IMR-90 (cell line): ENCODE data around the gene FLRT1. TPM values are rescaled to one million over a fixed set of nuclear protein-coding genes. Genes with fewer than 3 reads are reported as not detected.

Source experiments
- ATAC-seq: fragments of 200-7000 bp; cut with Tn5 transposase; 2 replicates; pipeline ENCODE4 v1.9.1; 2020; ENCODE audit warnings: low read depth, mild to moderate bottlenecking, moderate library complexity
- BruUV-seq: library from RNA; stranded (reverse); fragments of 400-500 nt; replicated peaks from 2 replicates; lab custom pipeline; 2021; lab: Mats Ljungman, UMichigan
- CTCF ChIA-PET: fragments of 300-600 bp; formaldehyde crosslinking; extraction: SDS; loops from one replicate; lab custom pipeline; 2021; ENCODE audit warnings: antibody characterized with exemption; lab: Yijun Ruan, JAX
- POLR2A ChIA-PET: fragments of 300-600 bp; sonication (Branson Sonifier 250); formaldehyde crosslinking; loops from one replicate; lab custom pipeline; 2022; ENCODE audit warnings: antibody characterized with exemption; ENCODE audit not compliant: unreplicated experiment; lab: Charles Lee
- DNase-seq: peaks from one replicate; pipeline ENCODE4 v3.0.0; 2013
- H2AFZ ChIP-seq: replicated peaks from 2 replicates; pipeline ENCODE3; 2013; ENCODE audit warnings: low read length, mild to moderate bottlenecking; ENCODE audit not compliant: poor library complexity
- H2AK5ac ChIP-seq: 2 replicates; pipeline ENCODE4 v1.6.1; 2013; ENCODE audit warnings: low read depth, low read length, inconsistent platforms
- H2AK9ac ChIP-seq: replicated peaks from 2 replicates; pipeline ENCODE3; 2013; ENCODE audit warnings: mild to moderate bottlenecking, low read depth, low read length, moderate library complexity; ENCODE audit not compliant: poor library complexity
- H2BK120ac ChIP-seq: 2 replicates; pipeline ENCODE4 v1.6.1; 2013; ENCODE audit warnings: low read depth, low read length, inconsistent platforms
- H2BK15ac ChIP-seq: 3 replicates; pipeline ENCODE4 v1.6.1; 2013; ENCODE audit warnings: low read depth, low read length, inconsistent platforms
- H2BK20ac ChIP-seq: 2 replicates; pipeline ENCODE4 v1.6.1; 2013; ENCODE audit warnings: low read depth, mild to moderate bottlenecking, inconsistent platforms, low read length, moderate library complexity
- H2BK5ac ChIP-seq: 2 replicates; pipeline ENCODE4 v1.6.1; 2013; ENCODE audit warnings: mild to moderate bottlenecking, low read depth, low read length, inconsistent platforms; ENCODE audit not compliant: poor library complexity, severe bottlenecking
- H3K14ac ChIP-seq: replicated peaks from 2 replicates; pipeline ENCODE4 v1.6.1; 2013; ENCODE audit warnings: low read depth, low read length, inconsistent platforms
- H3K18ac ChIP-seq: 2 replicates; pipeline ENCODE4 v1.6.1; 2013; ENCODE audit warnings: low read depth, low read length, control low read depth
- H3K23ac ChIP-seq: 2 replicates; pipeline ENCODE4 v1.6.1; 2013; ENCODE audit warnings: low read depth, low read length, inconsistent platforms
- H3K27ac ChIP-seq: 2 replicates; pipeline ENCODE4 v1.5.1; 2013; ENCODE audit warnings: mild to moderate bottlenecking, control low read depth, low read length; ENCODE audit not compliant: insufficient read depth
- H3K27me3 ChIP-seq: 2 replicates; pipeline ENCODE4 v1.6.1; 2013; ENCODE audit warnings: low read length; ENCODE audit not compliant: control insufficient read depth, insufficient read depth
- H3K36me3 ChIP-seq: 2 replicates; pipeline ENCODE4 v1.6.1; 2013; ENCODE audit warnings: low read length, mixed read lengths; ENCODE audit not compliant: control insufficient read depth, insufficient read depth
- H3K4ac ChIP-seq: 2 replicates; pipeline ENCODE4 v1.6.1; 2013; ENCODE audit warnings: low read depth, low read length, inconsistent platforms
- H3K4me1 ChIP-seq: 2 replicates; pipeline ENCODE4 v1.6.1; 2013; ENCODE audit warnings: low read length, mixed read lengths; ENCODE audit not compliant: control insufficient read depth, insufficient read depth
- H3K4me2 ChIP-seq: 2 replicates; pipeline ENCODE4 v1.6.1; 2013; ENCODE audit warnings: low read depth, mild to moderate bottlenecking, control low read depth, low read length, moderate library complexity
- H3K4me3 ChIP-seq: 2 replicates; pipeline ENCODE4 v1.5.1; 2013; ENCODE audit warnings: low read depth, mild to moderate bottlenecking, control low read depth, low read length, moderate library complexity; ENCODE audit not compliant: insufficient read depth
- H3K56ac ChIP-seq: 2 replicates; pipeline ENCODE4 v1.6.1; 2013; ENCODE audit warnings: low read length, inconsistent platforms; ENCODE audit not compliant: insufficient read depth; ENCODE audit errors: extremely low read depth
- H3K79me1 ChIP-seq, 2 experiments: 2 replicates each; pipeline ENCODE4 v1.6.1; 2013; ENCODE audit warnings: low read length in 2 of 2, inconsistent platforms in 1 of 2, low read depth in 1 of 2
- H3K9ac ChIP-seq: 2 replicates; pipeline ENCODE4 v1.6.1; 2013; ENCODE audit warnings: low read depth, low read length, control low read depth
- H3K9me1 ChIP-seq: 2 replicates; pipeline ENCODE4 v1.6.1; 2013; ENCODE audit warnings: low read length, inconsistent platforms; ENCODE audit not compliant: insufficient read depth
- H3K9me3 ChIP-seq: 2 replicates; pipeline ENCODE4 v1.6.1; 2013; ENCODE audit warnings: low read length; ENCODE audit not compliant: control insufficient read depth, insufficient read depth
- H4K20me1 ChIP-seq: 2 replicates; pipeline ENCODE4 v1.6.1; 2013; ENCODE audit warnings: low read length, inconsistent platforms; ENCODE audit not compliant: insufficient read depth
- H4K5ac ChIP-seq: 2 replicates; pipeline ENCODE4 v1.6.1; 2013; ENCODE audit warnings: mild to moderate bottlenecking, low read depth, low read length, control low read depth
- H4K8ac ChIP-seq, 2 experiments: 2 replicates each; pipeline ENCODE4 v1.6.1; 2013; ENCODE audit warnings: low read depth in 2 of 2, low read length in 2 of 2, control low read depth in 1 of 2, inconsistent platforms in 1 of 2
- H4K91ac ChIP-seq: 2 replicates; pipeline ENCODE4 v1.6.1; 2013; ENCODE audit warnings: low read depth, low read length, inconsistent platforms; ENCODE audit not compliant: insufficient read depth
- CEBPB ChIP-seq: IDR thresholded peaks from 2 replicates; pipeline ENCODE4 v1.6.1; 2012; ENCODE audit warnings: low read depth, low read length, improper control_type of control experiment
- CHD1 ChIP-seq: IDR thresholded peaks from 2 replicates; pipeline ENCODE4 v1.6.1; 2012; ENCODE audit warnings: low read depth, low read length, improper control_type of control experiment
- MXI1 ChIP-seq: IDR thresholded peaks from 2 replicates; pipeline ENCODE4 v1.6.1; 2012; ENCODE audit warnings: low read depth, mild to moderate bottlenecking, low read length, moderate library complexity, borderline replicate concordance
- POLR2A ChIP-seq: IDR thresholded peaks from 2 replicates; pipeline ENCODE4 v1.6.1; 2012; ENCODE audit warnings: mild to moderate bottlenecking, low read depth, low read length
- RAD21 ChIP-seq: IDR thresholded peaks from 2 replicates; pipeline ENCODE4 v1.6.1; 2012; ENCODE audit warnings: low read length, improper control_type of control experiment
- RFX5 ChIP-seq: IDR thresholded peaks from 2 replicates; pipeline ENCODE4 v1.8.0; 2012; ENCODE audit warnings: low read depth, mild to moderate bottlenecking, low read length, moderate library complexity
- WGBS, 2 experiments: methylation state at CpG; one replicate each; pipeline versions ENCODE4 v1.1.5 to v1.1.7; 2013; ENCODE audit warnings: missing lambda C conversion rate in 2 of 2; ENCODE audit not compliant: insufficient read length in 1 of 2; ENCODE audit errors: extremely low coverage in 2 of 2; 5-methylcytosine and 5-hydroxymethylcytosine counted together
- dilution Hi-C: fragments of 300-500 bp; cut with HindIII; formaldehyde crosslinking; loops from one replicate; pipeline ENCODE4 v1.14.3; 2018; ENCODE audit warnings: low sequenced_read_pairs; ENCODE audit not compliant: unreplicated experiment
- in situ Hi-C: fragments of 300-500 bp; cut with MboI; formaldehyde crosslinking; loops from 3 replicates; pipeline ENCODE4 v1.14.3; 2019; ENCODE audit warnings: low sequenced_read_pairs, inconsistent platforms, mixed read lengths
- intact Hi-C: fragments of 100-400 bp; cut with micrococcal nuclease; formaldehyde crosslinking; loops from 2 replicates; pipeline ENCODE4 v1.10.0; 2022
- polyA plus RNA-seq, 3 experiments: library from polyadenylated mRNA; depleted of rRNA; stranded (reverse); fragments of >200 nt; gene quantifications; 2 replicates each; pipeline ENCODE4 v1.2.3, GENCODE V29; 2012; ENCODE audit warnings: low replicate concordance in 1 of 3
- total RNA-seq: library from RNA; depleted of rRNA; stranded (reverse); fragments of >200 nt; gene quantifications from 2 replicates; pipeline ENCODE4 v1.2.3, GENCODE V29; 2012
- TF ChIP-seq, protein P1 (sequence below): fragments of 150-350 bp; IDR thresholded peaks from 2 replicates; pipeline ENCODE4 v1.6.1; 2017; ENCODE audit warnings: mild to moderate bottlenecking, antibody characterized with exemption, low read length, low read depth
- TF ChIP-seq, protein P2 (sequence below): fragments of 150-350 bp; IDR thresholded peaks from 2 replicates; pipeline ENCODE4 v1.6.1; 2016; ENCODE audit warnings: low read depth, mild to moderate bottlenecking, low read length, moderate library complexity, borderline replicate concordance

FLRT1 gene
- total and polyA plus RNA-seq, 2 of the 4 experiments (the other 2 are of a cell fraction), result under 0.01 to 0.07 TPM

DNA sequence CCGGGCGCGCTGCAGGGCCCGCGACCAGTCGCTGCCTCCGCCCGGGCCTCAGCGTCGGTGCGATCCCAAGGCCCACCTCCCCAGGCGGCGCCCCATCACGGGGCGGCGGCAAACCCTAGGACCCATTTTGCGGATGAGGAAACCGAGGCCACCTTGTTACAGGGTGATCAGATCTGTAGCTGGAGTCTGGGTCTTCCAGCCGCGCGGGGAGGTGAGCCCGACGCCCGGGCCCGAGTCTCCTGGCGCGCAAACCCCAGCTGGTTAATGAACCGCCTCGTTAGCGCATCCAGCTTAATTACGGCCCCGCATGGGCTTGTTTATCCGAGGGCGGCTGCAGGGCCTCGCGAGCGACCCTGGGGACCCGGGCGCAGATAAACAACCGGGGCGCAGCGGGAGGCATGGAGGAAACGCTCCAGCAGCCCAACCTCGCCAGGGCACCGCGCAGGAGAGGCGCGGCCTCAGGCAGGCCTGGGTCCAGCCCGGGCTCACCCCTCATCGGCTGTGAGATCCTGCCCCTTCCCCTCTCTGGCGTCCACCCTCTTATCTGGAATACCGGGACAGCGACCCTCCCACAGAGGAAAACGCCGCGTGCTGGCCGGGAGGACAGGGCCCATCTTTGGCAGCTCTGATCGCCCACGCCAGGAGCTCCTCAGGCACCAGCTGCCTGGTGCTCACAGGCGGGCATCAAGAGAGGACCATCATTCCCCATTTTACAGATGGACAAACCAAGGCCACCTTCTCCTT is 34.8 kb upstream of the FLRT1 start:
- H3K36me3 ChIP-seq, result peaks cover 29% of the 10 kb centered on the region
- peaks cover 17% of the 10 kb centered on the region for H4K20me1 ChIP-seq
- DNase-seq (no peak), ATAC-seq (no peak)
- H3K27ac ChIP-seq, result no peak overlapping the region
- POLR2A ChIA-PET, result no interaction called here
- no peak overlapping the region; the same call in 1 of the 2 replicates for H4K91ac ChIP-seq
- no peak overlapping the region for H3K4me3 ChIP-seq
- 0 out of 2 replicates have a peak, but pooled peaks cover 1% of the 10 kb centered on the region for H3K4me1 ChIP-seq
- intact Hi-C loops, result loop anchor here (1.0 to 10.0 kb wide), 2 partner anchors 147 to 304 kb away; partner anchors contain the start of genes CATSPERZ and ESRRA
- no peaks in the 10 kb centered on the region for H3K9me3 ChIP-seq
- peaks cover 0 to 4% of the 10 kb centered on the region in 2 experiments; a peak in 1 of 4 replicates for H3K79me1 ChIP-seq
- 0 out of 2 replicates have a peak overlapping the region, but pooled peaks have one; percentile 15 for H2BK120ac ChIP-seq
- 0 out of 2 replicates have a peak overlapping the region, but pooled peaks have one; percentile 35 for H2BK20ac ChIP-seq
- no peak overlapping the region for H3K56ac ChIP-seq
- in situ Hi-C loops, result no loop called here
- peak overlapping the region; percentile 38; the same call in 1 of the 2 replicates for H3K4ac ChIP-seq
- no TSS peak for BruUV-seq
- H2AK9ac ChIP-seq, result peak overlapping the region; percentile 88
- H3K18ac ChIP-seq, result no peak overlapping the region
- H3K23ac ChIP-seq, result peak overlapping the region; percentile 49; the same call in 1 of the 2 replicates
- peak overlapping the region; percentile 81 for H2AFZ ChIP-seq
- no peak overlapping the region for H3K9ac ChIP-seq
- H2AK5ac ChIP-seq, result 0 out of 2 replicates have a peak overlapping the region, but pooled peaks have one; percentile 63
- no peaks in the 10 kb centered on the region for H3K27me3 ChIP-seq
- H2BK15ac ChIP-seq, result no peak overlapping the region
- H3K4me2 ChIP-seq, result no peak overlapping the region
- 46% methylated on average over 30 of the region's 60 CpGs; no CpG with 5 or more reads in 1 of the 2 experiments for WGBS, 2 experiments
- H2BK5ac ChIP-seq, result no peak overlapping the region
- TF ChIP-seq MXI1 (no peak), RFX5 (no peak), RAD21 (no peak), CEBPB (no peak), POLR2A (no peak), CHD1 (no peak)
- TF ChIP-seq, protein P1, sequence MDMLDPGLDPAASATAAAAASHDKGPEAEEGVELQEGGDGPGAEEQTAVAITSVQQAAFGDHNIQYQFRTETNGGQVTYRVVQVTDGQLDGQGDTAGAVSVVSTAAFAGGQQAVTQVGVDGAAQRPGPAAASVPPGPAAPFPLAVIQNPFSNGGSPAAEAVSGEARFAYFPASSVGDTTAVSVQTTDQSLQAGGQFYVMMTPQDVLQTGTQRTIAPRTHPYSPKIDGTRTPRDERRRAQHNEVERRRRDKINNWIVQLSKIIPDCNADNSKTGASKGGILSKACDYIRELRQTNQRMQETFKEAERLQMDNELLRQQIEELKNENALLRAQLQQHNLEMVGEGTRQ, result no peak
- TF ChIP-seq, protein P2, sequence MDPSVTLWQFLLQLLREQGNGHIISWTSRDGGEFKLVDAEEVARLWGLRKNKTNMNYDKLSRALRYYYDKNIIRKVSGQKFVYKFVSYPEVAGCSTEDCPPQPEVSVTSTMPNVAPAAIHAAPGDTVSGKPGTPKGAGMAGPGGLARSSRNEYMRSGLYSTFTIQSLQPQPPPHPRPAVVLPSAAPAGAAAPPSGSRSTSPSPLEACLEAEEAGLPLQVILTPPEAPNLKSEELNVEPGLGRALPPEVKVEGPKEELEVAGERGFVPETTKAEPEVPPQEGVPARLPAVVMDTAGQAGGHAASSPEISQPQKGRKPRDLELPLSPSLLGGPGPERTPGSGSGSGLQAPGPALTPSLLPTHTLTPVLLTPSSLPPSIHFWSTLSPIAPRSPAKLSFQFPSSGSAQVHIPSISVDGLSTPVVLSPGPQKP, result no peak
- dilution Hi-C loops, result no loop called here
- 0 out of 2 replicates have a peak, but pooled peaks cover 3% of the 10 kb centered on the region for H3K9me1 ChIP-seq
- H3K14ac ChIP-seq, result no peak overlapping the region
- H4K8ac ChIP-seq, result peak overlapping the region in 1 of 2 experiments; percentile 40; a peak in 1 of 4 replicates
- CTCF ChIA-PET, result interaction anchor here (0.7 to 1.1 kb wide), 3 partner anchors 147 to 150 kb away, joined by 3 read pairs; no protein-coding TSS in a partner anchor
- no peak overlapping the region for H4K5ac ChIP-seq
